Activated CD4-positive, alpha-beta T cell treated with anti-CD3 and anti-CD28 coated beads for 1 hour (primary cell): ENCODE results near the gene ZPLD1.

ENCODE experiments used
- DNase-seq: peaks from one replicate; pipeline ENCODE4 v3.0.0-alpha.2; 2020

ZPLD1 gene

DNA sequence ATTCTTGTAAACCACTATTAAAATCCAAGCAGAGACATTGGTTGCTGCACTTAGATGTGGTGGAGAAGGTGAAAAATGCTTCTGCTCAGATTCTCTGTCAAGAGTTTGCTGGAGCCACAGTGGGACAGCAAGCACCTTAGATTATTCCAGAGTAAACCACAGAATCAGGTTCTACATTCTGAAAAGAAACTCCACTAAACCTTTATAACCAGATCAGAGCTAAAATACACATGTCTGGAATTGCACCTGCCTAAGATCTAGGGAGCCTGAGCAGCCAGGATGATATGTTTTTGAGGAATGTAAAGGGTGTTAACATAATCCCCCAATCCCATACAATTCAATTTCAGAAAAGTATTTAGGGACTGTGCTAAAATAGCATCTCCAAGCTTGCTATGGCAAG lies at the start of gene ZPLD1:
TSS of gene ZPLD1 (plus strand) at position 301 of the 400 bp plus-strand sequence. CDS start 3,473 bp downstream, outside the sequence.
- DNase-seq, result no peak

DNA sequence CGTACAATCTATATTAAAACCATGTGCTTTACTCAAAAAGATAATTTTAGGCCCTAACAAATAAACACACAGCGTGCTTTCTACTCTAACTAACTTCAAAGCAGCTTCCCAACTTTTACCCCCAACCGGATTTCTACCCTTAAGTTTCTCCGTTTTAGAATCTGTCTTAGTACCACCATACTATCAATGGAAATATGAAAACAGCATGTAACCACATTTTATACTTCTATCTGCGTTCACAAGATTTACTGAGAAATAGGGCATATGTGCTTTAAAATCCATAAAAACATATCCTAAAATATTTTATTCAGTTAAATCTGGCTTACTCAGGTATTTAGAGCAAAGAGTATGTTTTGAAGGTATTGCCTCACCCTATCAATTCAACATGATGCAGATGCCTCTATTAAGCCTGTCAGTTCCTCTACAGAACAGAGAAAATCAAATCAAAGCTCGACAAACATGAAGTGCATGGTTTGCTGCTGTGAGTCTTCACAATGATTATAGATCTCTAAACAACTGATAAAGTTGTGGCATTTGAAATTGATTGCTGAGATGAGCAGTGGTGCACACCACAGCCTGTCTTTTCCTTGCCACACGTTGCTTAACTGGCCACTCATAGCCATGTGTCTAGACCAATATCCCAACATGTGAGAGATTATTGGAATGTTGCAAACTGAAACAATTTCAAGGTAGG lies 44.5 kb upstream of the ZPLD1 start:
- no peak for DNase-seq

DNA sequence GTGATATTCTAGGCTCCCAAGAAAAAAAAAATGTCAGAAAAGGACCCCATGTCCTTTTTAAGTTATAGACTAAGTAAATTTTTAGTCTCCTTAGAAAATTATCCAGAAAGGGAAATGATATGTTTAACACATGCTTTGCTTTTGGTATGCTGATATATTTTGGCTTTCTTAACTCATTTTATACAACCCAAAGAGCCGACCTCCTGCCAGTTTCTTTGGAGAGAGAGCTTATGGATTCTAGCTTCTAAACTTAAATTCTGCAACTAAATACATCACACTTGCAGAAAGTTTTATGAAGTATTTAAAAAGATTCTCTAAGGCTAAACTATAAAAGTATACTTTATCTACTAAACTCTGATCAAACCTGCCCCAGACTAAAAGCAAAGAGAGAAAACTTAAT lies 43.9 kb upstream of the ZPLD1 start:
- no peak for DNase-seq

DNA sequence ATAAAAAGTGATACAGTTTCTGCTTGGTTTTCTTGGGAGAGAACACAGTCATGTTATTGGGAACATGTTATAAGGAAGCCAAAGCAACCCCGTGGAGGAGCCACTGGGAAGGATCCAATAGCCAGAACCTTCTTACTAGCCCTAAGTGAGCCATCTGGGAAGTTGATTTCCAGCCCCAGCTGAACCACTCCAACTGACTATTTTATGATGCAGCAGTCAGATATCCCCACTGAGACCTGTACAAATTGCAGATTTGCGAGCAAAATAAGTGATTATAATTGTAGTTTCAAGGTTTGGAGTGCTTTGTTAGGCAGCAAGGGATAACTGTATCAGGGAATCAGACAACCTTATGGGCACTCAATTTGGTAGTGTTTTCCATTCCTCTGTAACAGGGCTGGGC lies 43.3 kb upstream of the ZPLD1 start:
- DNase-seq, result no peak

DNA sequence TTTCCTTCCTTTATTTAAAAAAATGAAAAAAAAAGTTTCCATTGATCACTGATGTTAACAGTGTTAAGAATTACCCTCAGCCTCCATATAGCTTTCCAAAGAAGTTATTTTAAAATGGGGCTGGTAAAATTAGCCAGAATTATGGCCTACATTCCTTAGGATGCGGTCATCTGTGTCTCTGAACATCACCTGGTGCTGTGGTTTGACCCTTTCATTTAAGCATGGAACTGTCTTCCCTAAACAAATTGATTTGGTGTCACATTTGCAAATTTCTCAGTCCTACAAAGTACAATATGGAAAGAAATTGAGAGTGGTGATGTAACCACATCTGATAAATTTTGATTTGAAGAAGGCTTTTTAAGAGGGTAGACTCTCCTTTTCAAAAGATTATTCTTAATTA lies 40.3 kb upstream of the ZPLD1 start:
- DNase-seq, result no peak

DNA sequence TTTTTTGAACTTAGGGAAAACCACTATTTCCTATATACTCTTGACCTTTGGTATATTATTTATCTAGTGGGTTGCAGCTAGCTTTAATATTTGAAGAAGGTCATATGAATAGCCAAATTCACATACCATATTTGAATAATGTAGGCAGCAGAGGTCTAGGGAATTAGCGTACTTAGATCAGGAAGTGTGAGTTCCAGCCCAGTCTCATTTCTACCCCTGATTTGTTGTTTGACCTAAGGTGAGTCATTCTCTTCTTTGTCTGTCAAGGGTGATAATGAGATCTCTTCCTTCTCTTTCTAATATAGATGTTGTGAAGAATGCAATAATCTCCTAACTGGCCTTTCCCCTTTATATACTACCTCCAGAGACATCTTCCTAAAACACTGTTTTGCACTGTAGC lies 36.6 kb upstream of the ZPLD1 start:
- DNase-seq, result no peak

DNA sequence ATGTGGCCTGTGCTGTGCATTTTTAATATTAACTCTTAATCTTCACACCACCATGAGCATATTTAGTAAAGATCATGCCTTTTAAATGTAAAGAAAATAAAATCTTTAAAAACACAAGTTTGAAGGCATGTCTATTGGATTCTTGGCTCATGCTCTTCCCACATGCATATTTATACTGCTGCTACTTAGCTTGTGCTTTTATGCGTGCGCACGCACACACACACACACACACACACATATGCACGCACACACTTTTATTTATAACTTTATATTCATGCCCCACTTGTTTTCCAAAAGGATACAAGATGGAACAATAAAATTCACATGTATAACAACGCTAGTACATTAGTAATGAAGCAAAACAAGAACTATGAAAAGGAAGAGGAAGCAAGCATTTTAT lies 36.1 kb upstream of the ZPLD1 start:
- no peak for DNase-seq

DNA sequence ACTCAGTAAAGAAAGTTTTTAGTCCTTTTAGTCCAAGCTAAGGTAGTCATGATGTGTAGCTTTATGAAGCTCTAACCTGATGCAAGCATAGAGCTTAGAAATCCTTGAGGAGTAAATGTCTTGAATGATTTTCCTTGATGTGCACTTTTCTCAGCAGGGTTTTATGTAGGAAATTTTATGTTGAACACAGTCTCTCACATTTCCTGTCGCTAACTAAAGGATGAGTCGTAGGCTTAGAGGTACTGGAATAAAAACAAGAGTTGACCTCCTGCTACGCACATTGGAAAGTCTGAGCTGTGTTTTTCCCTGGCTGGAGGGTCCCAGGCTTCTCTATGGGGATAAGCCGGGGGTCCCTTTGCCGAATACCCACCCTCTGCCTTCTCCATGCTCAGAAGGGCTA lies 34.7 kb upstream of the ZPLD1 start:
- DNase-seq, result no peak

DNA sequence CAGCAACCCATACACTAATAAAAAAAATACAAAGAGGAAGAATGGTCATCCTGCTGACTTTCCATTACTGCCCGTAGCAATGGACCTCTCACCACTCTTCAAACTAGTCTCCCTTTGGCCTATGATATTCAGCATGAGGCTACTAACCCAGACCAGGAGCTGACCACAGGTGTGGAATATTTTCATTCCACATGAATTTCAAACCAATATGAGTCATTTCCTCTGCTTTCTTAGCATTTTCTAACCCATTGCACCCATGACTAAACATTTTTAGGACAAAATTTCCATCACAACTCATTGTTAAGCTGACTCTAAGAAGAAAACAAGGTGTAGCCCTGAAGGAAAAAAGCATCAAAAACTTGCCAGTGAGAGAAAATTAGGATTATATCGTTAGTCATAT lies 34.0 kb upstream of the ZPLD1 start:
- no peak for DNase-seq

DNA sequence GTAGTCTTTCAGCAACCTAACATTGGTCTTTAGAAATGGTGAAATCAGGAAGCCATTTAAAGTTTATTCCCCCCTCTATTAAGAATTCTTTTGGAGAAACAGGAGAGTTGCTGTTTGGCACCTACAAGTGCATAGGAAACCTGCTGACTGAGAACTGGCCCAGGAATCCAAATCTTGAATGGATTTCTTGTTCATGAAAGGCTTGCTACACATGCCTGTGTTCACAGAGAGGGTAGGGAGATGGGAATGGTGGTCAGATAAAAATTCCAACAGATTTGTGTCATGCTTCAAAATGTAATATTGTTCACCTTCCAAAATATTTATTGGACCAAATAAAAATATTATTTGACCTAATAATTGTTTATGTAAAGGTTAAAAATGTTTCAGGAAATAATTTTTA lies 24.2 kb upstream of the ZPLD1 start:
- no peak for DNase-seq

DNA sequence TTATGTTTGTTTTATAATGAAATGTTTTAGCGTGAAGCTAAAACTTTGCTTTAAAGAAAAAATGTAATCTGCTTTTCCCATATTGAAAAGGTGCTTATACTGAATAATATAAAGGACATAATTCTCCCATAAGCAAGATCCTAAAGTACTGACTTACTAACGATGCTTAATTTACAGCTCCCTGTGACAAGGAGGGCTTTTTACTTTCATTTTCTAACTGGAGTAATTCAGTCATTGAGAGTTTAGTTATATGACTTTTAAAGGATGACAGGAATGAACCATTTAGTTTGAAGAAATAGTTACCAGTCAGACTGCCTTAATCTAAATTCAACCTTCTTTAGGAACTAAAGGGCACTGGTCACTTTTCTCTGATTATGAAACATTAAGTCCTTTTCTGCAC lies 19.3 kb upstream of the ZPLD1 start:
- DNase-seq, result no peak

DNA sequence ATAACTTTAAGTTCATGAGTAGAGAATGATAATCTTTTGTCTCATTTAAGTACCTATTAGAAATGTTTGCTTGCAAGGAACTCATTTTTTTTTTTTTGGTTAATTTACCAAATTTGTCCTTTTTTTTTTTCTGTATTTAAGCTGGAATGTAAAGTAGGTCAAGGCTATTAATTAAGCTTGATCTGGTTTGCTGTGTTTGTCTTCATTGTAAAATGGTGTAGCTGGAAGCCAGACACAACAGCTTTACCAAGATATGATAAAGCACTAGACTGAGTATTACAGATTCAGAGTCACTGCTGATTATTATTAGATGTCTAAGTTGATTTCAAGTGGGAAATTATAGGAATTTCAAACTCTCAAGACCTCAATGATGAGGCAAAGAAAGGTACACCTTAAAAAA lies 15.0 kb upstream of the ZPLD1 start:
- DNase-seq, result no peak

DNA sequence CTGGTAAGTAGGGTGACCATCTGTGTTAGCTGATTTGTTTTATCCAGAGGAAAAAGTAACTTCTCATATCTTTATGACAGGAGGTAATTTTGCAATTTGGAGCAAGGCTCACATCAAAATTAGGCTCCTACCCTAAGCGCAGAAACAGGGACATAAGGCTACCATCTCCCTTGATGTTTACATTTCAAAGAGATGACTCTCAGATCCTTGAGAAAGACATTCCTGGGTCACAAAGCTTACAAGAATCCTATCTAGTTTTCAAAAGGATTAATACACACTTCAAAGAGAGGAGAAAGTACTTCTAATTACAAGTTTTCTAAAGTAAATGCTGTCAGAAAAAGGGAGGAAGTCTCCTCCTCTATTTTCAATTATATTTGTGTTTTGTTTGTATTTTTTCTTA lies 7.0 kb downstream of the ZPLD1 start:
- no peak for DNase-seq

DNA sequence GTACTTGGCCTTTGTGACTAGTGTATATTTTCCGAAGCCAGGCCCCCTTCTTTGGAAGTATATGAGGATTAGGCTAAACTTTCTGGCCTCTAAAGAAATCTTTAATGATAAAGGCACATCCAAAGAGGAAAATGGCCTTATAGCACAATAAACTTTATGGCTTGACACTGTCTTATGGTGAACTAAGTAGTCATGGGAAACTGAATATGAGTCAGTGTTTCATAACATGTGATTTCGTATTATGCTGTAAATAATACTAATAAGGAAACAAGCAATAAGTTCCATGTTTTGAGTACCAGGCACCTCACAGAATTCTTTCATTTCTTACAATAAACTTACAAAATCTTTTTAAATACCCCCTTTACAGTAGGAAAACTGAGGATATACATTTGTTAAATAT lies 8.2 kb downstream of the ZPLD1 start:
- no peak for DNase-seq

DNA sequence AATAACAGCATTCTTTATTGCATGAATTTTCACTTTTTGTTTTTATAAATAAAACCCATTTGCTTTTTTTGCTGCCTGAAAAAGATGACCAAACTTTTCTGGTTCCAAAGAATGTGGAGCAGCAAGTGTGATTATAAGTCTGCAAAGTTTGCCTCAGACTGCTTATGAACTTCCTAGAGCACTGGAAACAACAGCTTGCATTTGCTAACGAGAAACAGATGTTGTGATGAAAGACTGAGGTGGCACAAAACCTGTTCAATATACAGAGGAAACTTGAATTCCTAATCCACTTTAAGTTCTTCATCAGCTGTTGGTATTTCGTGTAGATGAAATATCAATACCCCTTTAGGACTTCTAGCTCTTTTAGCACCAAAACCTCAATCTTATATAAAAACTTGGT lies 9.3 kb downstream of the ZPLD1 start:
- DNase-seq, result no peak

DNA sequence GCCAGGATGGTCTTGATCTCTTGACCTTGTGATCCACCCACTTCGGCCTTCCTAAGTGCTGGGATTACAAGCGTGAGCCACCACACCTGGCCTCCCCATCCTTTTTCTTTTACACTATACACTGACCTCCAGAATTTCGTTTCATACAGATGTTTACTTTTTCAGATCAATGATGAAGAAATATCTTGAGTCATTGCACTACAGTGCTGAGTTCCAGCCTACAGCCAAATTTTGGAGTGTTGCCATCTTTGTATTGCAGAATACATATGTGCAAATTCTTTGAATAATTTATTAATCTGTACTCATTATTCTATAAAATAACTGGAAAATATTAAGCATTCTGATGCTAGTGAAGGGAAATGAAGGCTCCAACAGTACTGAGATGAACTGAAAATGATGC lies 12.5 kb downstream of the ZPLD1 start:
- DNase-seq, result no peak

DNA sequence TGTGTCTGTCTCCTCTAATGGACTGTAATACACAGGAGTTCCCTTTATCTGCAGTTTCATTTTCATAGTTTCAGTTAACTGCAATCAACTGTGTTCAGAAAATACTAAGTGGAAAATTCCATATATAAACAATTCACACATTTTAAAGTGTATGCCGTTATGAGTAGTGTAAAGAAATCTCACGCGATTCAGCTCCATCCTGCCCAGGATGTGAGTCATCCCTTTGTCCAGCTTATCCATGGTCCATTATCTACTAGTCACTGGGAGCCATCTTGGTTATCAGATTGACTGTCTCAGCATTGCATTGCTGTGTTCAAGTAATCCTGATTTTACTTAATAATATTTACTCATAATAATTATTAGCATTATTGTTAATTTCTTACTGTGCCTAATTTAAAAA lies 14.5 kb downstream of the ZPLD1 start:
- DNase-seq, result no peak

DNA sequence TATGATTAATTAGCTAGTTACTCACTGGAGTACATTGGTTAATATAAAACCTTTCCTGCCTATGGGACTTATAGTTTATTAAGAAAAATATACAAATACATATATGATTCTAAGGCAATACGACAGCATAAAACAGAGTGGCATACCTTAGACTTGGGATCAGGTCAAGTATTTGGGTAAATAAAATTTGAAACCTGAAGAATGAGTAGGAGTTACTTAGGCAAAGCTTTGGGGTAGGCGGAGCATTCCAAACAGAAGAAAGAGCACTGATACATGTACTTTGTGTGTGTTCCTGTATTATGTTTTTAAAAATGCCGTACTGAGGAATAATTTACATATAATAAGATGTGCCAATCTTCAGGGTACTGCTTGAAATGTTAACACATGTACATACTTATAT lies 15.1 kb downstream of the ZPLD1 start:
- DNase-seq, result no peak

DNA sequence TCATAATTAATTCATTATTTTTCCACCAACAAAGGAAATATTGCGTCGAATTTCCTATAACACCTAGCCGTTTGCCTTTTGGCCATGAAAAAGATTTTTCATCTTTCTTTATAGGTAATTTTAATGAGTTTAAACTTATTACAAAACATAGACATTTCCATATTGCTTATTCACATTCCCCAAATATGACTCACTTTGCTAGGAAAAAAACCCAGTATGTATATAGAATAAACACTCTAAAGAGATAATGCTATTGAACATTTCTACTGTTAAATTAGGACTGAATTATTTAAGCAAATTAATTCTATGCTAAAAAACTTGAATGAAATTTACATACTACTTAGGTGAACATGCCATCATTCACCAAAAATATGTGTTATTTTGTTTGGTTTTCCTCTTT lies 16.2 kb downstream of the ZPLD1 start:
- no peak for DNase-seq

DNA sequence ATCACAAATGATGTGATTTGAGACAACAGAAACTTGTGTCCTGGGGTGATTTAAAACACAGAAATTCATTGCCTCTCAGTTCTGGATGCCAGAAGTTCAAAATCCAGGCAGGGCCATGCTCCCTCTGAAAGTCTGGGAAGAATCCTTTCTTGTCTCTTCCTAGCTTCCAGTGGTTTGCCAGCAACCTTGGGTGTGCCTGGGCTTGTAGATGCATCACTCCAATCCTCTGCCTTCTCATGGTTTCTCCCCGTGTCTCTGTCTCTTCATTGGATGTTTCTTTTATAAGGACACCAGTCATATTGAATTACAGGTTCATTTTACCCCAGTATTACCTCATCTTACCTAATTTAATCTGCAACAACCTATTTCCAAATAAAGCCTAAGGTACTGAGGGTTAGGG lies 16.7 kb downstream of the ZPLD1 start:
- DNase-seq, result no peak

DNA sequence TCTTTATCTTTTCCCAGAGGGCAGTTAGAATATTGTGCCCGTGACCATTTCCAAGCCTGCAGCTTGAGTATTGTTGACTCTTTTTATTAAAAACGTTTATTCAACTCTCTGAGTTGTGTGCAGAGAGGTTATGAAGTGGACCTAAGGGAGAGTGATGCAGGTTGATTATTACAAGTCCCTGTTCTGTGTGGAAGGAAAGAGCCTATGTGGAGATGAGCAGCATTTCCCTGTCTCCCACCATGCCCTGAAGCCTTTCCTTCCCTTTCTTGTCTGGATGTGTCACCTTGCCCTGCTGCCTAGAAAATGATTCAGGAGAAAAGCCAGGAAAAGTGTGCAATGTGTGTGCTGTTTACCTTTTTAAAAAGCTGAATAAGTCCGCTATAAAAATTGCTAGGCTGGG lies 19.4 kb downstream of the ZPLD1 start:
- no peak for DNase-seq

DNA sequence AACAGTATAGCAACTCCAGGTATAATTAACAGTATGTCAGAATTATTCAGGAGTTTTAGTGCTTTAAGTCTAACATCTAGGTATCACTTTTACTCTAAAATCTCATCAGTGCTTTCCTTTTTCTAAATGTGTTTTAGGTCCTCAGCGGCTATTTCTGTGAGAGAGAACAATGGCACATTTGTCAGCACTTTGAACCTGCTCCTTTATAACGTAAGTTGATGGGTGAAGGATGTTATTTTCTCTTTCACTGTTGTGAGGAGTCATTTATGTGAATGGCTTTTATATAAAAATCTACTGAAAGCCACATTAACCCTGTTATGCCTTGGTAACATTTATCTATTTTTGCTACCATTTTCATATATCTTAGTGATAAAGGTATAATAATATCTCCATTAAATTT lies 22.8 kb downstream of the ZPLD1 start:
- DNase-seq, result no peak

DNA sequence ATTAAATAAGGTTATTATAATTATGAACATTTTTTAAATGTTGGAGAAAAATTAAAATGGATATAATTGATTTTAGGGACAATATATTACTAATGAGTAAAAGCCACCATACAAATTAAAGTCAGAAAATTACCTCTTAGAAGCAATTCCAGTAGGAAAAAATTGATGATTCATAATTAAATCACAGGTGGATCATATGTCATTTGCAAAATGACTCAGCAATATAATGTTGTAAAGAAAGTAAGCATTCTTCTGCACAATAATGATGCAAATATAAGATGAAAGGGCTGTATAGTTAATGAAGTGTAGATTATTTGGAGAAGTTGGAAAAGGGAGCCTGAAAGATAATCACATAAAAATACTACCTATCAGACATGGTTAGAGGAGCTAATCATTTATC lies 25.8 kb downstream of the ZPLD1 start:
- DNase-seq, result no peak

DNA sequence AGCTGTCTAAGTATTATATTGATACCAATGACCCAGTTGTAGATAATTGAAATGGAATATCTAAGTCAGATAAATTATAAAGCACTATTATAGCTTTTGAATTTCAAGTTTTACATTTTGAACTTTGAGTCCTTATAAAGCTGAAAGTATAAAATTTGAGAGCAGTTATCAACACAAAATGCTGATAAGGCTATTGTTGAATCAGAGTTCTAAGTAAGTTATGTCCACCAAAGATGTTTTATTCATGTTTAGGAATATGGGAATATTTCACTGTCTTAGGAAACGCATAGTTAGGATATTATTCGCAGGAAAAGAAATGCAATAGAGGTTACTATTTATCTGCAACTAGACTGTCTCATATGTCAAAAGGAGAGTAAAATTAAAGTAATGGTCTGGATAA lies 29.4 kb downstream of the ZPLD1 start:
- no peak for DNase-seq

DNA sequence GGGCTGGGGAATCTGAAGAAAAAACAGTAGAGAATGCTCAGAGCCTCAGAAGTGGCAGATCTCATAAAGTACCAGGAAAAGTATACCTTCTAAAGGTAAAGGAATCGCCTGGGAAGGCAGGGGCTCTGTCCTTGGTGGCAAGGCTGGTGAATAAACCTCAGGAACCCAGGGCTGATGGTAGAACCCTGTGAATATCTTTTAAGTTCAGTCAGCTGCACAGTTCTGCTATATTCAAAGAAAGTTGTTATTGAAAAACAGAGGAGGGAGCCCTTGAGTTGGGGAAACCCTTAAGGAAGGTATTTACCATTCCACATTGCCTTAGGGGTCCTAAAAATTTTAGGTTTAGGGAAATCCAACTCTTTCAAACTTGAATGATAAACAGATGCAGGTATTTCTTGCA lies 31.2 kb downstream of the ZPLD1 start:
- DNase-seq, result no peak

DNA sequence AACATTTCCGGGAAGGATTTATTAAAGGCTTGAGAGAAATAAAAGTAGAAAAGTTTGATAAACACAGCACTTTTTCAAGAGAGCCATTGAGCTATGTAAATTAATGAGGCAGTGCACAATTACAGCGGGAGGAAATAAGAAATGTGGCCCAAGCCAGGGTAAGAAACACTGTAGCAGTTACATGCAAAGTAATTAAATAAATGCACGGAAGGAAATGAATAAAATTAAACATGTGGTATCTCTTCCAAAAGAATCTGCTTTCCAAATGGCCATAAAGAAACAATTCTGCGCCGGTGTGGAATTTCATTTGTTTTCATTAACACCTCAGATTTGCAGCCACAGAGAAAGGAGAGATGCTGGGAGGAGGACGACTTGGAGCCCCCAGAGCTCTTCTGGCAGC lies 35.3 kb downstream of the ZPLD1 start:
- DNase-seq, result no peak
